ENCODE data around the gene DAW1. TPM values are rescaled to one million over a fixed set of nuclear protein-coding genes. Genes with fewer than 3 reads are reported as not detected.

DAW1 gene
- total and polyA plus RNA-seq, 10 of the 15 experiments (the other 5 are each of a cell fraction or from before 2014, with no cell fraction given) = 0.04 TPM; not detected in 9

DNA sequence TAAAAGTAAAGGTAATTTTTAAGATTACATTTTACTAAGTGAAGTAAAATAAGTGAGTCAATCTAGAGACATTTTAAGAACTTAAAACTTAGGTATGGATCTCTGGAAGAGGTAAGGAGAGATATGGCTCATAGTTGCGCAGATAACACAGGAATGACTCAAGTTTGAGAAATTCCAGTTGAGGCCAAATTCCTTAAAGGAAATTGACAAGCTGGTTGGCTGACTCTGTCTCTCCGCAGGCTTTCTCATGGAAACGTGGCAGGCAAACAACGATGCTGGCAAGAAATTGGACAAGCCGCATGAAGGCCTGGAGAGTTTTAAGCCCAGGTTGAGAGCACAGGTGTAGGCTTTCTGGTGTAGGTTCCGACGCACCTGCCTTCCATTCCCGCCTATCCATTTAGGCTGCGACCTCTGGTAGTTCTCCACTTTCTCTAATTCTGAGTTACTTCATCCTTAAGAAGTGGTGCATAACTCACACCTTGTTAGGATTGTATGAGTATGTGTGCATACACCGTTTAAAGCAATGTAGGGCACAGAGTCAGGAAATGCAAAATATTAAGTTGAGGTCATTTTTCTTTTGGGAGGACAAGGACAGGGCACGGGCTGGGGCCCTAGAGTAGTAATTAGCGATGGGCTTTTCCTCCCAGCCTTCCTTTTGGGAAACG lies 589 bp upstream of the DAW1 start:
- DNase-seq (ENCODE audit: low read depth, low spot score) (no peak), ATAC-seq (no peak), FAIRE-seq (no peak)
- Histone ChIP-seq H4K20me1 (ENCODE audit: control insufficient read depth, insufficient read depth) (no peaks in the 10 kb centered on the region), H3K4me1 (ENCODE audit: control insufficient read depth, insufficient read depth, low read length) (no peaks in the 10 kb centered on the region), H3K4me3 (no peak overlapping the region), H3K79me2 (ENCODE audit: control insufficient read depth, insufficient read depth, low read length) (no peaks in the 10 kb centered on the region), H3K27ac (ENCODE audit: control insufficient read depth, insufficient read depth) (no peak overlapping the region), H3K4me2 (ENCODE audit: control insufficient read depth, insufficient read depth) (no peak overlapping the region), H2AFZ (ENCODE audit: control insufficient read depth, low read depth, low read length) (no peak overlapping the region), H3K27me3 (replicated peaks in 1 of 2; ENCODE audit: control insufficient read depth in 2 of 2, insufficient read depth in 2 of 2, low read length in 1 of 2) (peaks cover 0 to 11% of the 10 kb centered on the region in 2 experiments; a peak in 2 of 4 replicates), H3K9me3 (replicated peaks; ENCODE audit: control insufficient read depth, insufficient read depth, low read length) (no peaks in the 10 kb centered on the region), H3K9ac (ENCODE audit: control insufficient read depth, insufficient read depth, low read length) (no peak overlapping the region), H3K36me3 (ENCODE audit: control insufficient read depth in 2 of 2, insufficient read depth in 2 of 2, low read length in 1 of 2) (no peaks in the 10 kb centered on the region)
- intact Hi-C loops (cut with micrococcal nuclease; ENCODE audit: unreplicated experiment) = no loop called here
- POLR2A ChIA-PET = no interaction called here
- CTCF ChIA-PET = interaction anchor here (2.2 to 3.9 kb wide), 2 partner anchors 16 to 19 kb away, joined by 5 to 21 read pairs; no protein-coding TSS in a partner anchor
- RAD21 ChIA-PET (ENCODE audit: unreplicated experiment) = no interaction called here
- BruUV-seq (replicated peaks) = no TSS peak
- SMC1A ChIA-PET (ENCODE audit: uncharacterized antibody, unreplicated experiment) = no interaction called here
- TF ChIP-seq RBBP5 (conservative IDR thresholded peaks at IDR 0.05) (no peak), TCF12 (IDR thresholded peaks at IDR 0.05; ENCODE audit: low read depth, low read length) (no peak), LARP7 (IDR thresholded peaks at IDR 0.05) (no peak)
- TF ChIP-seq, protein P1, sequence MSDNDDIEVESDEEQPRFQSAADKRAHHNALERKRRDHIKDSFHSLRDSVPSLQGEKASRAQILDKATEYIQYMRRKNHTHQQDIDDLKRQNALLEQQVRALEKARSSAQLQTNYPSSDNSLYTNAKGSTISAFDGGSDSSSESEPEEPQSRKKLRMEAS (IDR thresholded peaks at IDR 0.05; ENCODE audit: low read depth, low read length) = no peak
- in situ Hi-C loops (cut with MboI) = no loop called here
- WGBS (ENCODE audit: insufficient coverage, insufficient replicate concordance, low lambda C conversion rate, missing lambda C conversion rate) = 50% methylated on average over 13 of the region's 13 CpGs

DNA sequence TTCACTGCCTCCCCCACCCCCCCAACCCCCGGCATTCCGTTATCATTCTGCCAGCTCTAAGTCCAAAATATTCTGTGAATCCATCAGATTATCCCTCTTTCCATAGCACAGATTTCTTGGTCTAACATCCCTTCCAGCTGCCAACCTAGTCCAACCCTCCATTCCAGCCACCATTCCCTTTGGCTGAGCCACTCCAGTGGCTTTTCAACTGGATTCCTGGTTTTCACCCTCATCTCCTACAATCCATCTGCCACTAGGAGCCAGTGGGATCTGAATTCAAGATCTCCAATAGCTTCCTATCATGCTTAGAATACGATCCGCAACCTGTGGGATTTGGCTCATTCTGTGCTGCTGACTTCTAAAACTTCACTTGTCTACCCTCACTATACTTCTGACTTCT lies 1.2 kb downstream of the DAW1 start:
- Histone ChIP-seq H3K79me2 (ENCODE audit: control insufficient read depth, insufficient read depth, low read length) (no peaks in the 10 kb centered on the region), H3K27me3 (replicated peaks in 1 of 2; ENCODE audit: control insufficient read depth in 2 of 2, insufficient read depth in 2 of 2, low read length in 1 of 2) (peaks cover 0 to 11% of the 10 kb centered on the region in 2 experiments; a peak in 2 of 4 replicates), H3K27ac (ENCODE audit: control insufficient read depth, insufficient read depth) (no peak overlapping the region), H3K4me2 (ENCODE audit: control insufficient read depth, insufficient read depth) (no peak overlapping the region), H3K4me3 (no peak overlapping the region), H2AFZ (ENCODE audit: control insufficient read depth, low read depth, low read length) (no peak overlapping the region), H3K36me3 (ENCODE audit: control insufficient read depth in 2 of 2, insufficient read depth in 2 of 2, low read length in 1 of 2) (no peaks in the 10 kb centered on the region), H4K20me1 (ENCODE audit: control insufficient read depth, insufficient read depth) (no peaks in the 10 kb centered on the region), H3K4me1 (ENCODE audit: control insufficient read depth, insufficient read depth, low read length) (no peaks in the 10 kb centered on the region), H3K9me3 (replicated peaks; ENCODE audit: control insufficient read depth, insufficient read depth, low read length) (no peaks in the 10 kb centered on the region), H3K9ac (ENCODE audit: control insufficient read depth, insufficient read depth, low read length) (no peak overlapping the region)
- intact Hi-C loops (cut with micrococcal nuclease; ENCODE audit: unreplicated experiment) = no loop called here
- no TSS peak for BruUV-seq (replicated peaks)
- CTCF ChIA-PET = interaction anchor here (1.1 to 3.9 kb wide), 6 partner anchors 9 to 214 kb away, joined by 4 to 21 read pairs (median 6); no protein-coding TSS in a partner anchor
- RAD21 ChIA-PET (ENCODE audit: unreplicated experiment) = interaction anchor here (0.7 to 2.0 kb wide), 4 partner anchors 10 to 107 kb away, joined by 3 to 5 read pairs (median 4); no protein-coding TSS in a partner anchor
- SMC1A ChIA-PET (ENCODE audit: uncharacterized antibody, unreplicated experiment) = interaction anchor here (0.6 to 2.5 kb wide), 5 partner anchors 10 to 214 kb away, joined by 3 to 6 read pairs (median 4); no protein-coding TSS in a partner anchor
- ATAC-seq (no peak), FAIRE-seq (no peak), DNase-seq (ENCODE audit: low read depth, low spot score) (no peak)
- in situ Hi-C loops (cut with MboI) = no loop called here
- POLR2A ChIA-PET = no interaction called here
- 81% methylated on average over 4 of the region's 4 CpGs for WGBS (ENCODE audit: insufficient coverage, insufficient replicate concordance, low lambda C conversion rate, missing lambda C conversion rate)
- TF ChIP-seq MYC (IDR thresholded peaks at IDR 0.05; ENCODE audit: insufficient read depth, insufficient read length, insufficient replicate concordance, low read length, severe bottlenecking) (no peak), JUNB (IDR thresholded peaks at IDR 0.05) (no peak), TARDBP (IDR thresholded peaks at IDR 0.05; ENCODE audit: borderline replicate concordance) (no peak), EP300 (IDR thresholded peaks at IDR 0.05; ENCODE audit: borderline replicate concordance in 1 of 2, control insufficient read depth in 1 of 2, low read depth in 2 of 2, low read length in 2 of 2) (no peak), BACH1 (IDR thresholded peaks at IDR 0.05; ENCODE audit: borderline replicate concordance) (no peak), SUPT20H (IDR thresholded peaks at IDR 0.05; ENCODE audit: borderline replicate concordance, control insufficient read depth, low read depth, low read length) (no peak), EZH2 (IDR thresholded peaks at IDR 0.05; ENCODE audit: borderline replicate concordance, control insufficient read depth, low read depth, low read length) (no peak), SRF (IDR thresholded peaks at IDR 0.05; ENCODE audit: low read depth in 2 of 2, low read length in 2 of 2) (no peak)
- TF ChIP-seq, protein P2, sequence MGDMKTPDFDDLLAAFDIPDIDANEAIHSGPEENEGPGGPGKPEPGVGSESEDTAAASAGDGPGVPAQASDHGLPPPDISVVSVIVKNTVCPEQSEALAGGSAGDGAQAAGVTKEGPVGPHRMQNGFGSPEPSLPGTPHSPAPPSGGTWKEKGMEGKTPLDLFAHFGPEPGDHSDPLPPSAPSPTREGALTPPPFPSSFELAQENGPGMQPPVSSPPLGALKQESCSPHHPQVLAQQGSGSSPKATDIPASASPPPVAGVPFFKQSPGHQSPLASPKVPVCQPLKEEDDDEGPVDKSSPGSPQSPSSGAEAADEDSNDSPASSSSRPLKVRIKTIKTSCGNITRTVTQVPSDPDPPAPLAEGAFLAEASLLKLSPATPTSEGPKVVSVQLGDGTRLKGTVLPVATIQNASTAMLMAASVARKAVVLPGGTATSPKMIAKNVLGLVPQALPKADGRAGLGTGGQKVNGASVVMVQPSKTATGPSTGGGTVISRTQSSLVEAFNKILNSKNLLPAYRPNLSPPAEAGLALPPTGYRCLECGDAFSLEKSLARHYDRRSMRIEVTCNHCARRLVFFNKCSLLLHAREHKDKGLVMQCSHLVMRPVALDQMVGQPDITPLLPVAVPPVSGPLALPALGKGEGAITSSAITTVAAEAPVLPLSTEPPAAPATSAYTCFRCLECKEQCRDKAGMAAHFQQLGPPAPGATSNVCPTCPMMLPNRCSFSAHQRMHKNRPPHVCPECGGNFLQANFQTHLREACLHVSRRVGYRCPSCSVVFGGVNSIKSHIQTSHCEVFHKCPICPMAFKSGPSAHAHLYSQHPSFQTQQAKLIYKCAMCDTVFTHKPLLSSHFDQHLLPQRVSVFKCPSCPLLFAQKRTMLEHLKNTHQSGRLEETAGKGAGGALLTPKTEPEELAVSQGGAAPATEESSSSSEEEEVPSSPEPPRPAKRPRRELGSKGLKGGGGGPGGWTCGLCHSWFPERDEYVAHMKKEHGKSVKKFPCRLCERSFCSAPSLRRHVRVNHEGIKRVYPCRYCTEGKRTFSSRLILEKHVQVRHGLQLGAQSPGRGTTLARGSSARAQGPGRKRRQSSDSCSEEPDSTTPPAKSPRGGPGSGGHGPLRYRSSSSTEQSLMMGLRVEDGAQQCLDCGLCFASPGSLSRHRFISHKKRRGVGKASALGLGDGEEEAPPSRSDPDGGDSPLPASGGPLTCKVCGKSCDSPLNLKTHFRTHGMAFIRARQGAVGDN (IDR thresholded peaks at IDR 0.05) = no peak

Data from GM12878 (cell line).